HTR-8/SVneo (cell line): ENCODE data around the gene NCL.

Experiments used
- DNase-seq: peaks from one replicate; pipeline ENCODE4 v3.0.0; 2011; ENCODE audit warnings: low spot score, mixed read lengths; ENCODE audit not compliant: insufficient read length
- FAIRE-seq: peaks from 2 replicates; lab custom pipeline; 2011; peaks lifted over from hg19 to GRCh38; lab: Jason Lieb, UNC

Gene NCL

GRCh38 chr2:231463698-231464575 lies at the start of gene NCL:
TSS of gene NCL (minus strand) at chr2:231464484. CDS start at chr2:231464353, 131 bp downstream.
- peak; percentile 74 for DNase-seq
- FAIRE-seq, result no peak

GRCh38 chr2:231513746-231514224 lies 49.5 kb upstream of the NCL start:
- FAIRE-seq (no peak), DNase-seq (no peak)

DNA sequence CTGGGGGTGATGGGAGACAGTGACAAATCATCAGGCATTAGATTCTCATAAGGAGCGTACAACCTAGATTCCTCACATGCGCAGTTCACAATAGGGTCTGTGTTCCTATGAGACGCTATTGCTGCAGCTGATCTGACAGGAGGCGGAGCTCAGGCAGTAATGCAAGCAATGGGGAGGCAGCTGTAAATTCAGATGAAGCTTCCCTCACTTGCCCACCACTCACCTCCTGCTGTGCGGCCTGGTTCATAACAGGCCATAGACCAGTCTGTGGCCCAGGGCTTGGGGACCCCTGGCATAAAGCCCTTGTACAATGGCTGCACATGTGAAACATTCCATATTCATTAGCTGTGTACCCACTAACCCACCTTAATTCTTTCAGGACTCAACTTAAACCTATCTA lies 47.9 kb upstream of the NCL start:
- DNase-seq, result no peak
- no peak for FAIRE-seq

GRCh38 chr2:231503766-231504165 lies 39.5 kb upstream of the NCL start:
- no peak for DNase-seq
- FAIRE-seq, result no peak

GRCh38 chr2:231502596-231502995 lies 38.3 kb upstream of the NCL start:
- no peak for DNase-seq
- FAIRE-seq, result no peak

DNA sequence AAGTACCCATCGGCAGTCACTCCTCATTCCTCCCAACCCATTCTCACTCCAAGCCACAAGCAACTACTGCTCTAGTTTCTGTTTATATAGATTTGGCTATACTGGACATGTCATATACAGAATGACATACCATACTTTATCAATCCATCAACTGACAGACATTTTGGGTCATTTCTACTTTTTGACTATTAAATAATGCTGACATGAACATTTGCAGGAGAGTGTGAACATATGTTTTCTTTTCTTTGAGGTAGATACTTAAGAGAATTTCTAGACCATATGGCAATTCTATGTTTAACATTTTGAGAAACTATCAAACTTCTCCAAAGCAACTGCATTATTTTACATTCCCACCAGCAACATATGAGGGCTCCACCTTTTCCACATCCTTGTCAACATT lies 33.4 kb upstream of the NCL start:
- FAIRE-seq (no peak), DNase-seq (no peak)

GRCh38 chr2:231494669-231495068 lies 30.4 kb upstream of the NCL start:
- no peak for DNase-seq
- FAIRE-seq, result no peak

DNA sequence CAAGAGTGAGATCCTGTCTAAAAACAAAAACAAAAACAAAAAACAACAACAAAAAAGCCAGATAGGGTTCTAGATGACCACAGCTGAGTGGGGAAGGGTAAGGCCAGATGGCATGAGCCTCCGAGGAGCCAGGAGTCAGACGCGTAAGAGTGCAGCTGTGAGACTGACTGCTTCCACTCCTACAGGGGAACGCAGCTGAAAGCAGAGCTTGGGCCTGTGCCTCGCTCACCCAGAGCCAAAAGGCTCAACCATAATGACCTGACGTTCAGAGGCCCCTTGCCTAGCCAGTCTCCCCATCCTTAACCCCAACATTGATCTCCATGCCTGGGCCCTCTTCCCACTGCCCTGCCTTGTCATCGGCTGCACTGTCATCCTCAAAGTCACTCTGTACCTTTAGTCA lies 26.5 kb upstream of the NCL start:
- DNase-seq, result no peak
- FAIRE-seq, result no peak

DNA sequence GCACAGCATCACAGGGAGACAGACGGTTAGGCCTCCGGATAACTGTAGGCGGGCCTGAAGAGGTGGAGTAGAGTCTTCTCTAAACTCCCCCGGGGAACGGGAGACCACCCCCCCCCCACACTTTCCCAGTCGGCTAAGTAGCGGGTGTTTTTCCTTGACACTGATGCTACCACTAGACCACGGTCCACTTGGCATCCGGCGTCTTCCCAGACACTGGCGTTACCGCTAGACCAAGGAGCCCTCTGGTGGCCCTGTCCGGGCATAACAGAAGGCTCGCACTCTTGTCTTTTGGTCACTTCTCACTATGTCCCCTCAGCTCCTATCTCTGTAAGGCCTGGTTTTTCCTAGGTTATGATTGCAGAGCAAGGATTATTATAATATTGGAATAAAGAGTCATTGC lies 25.7 kb upstream of the NCL start:
- no peak for DNase-seq
- FAIRE-seq, result no peak

- FAIRE-seq (no peak), DNase-seq (no peak)
These were observed 24.0 kb upstream of the NCL start for GRCh38 chr2:231488331-231488730.

DNA sequence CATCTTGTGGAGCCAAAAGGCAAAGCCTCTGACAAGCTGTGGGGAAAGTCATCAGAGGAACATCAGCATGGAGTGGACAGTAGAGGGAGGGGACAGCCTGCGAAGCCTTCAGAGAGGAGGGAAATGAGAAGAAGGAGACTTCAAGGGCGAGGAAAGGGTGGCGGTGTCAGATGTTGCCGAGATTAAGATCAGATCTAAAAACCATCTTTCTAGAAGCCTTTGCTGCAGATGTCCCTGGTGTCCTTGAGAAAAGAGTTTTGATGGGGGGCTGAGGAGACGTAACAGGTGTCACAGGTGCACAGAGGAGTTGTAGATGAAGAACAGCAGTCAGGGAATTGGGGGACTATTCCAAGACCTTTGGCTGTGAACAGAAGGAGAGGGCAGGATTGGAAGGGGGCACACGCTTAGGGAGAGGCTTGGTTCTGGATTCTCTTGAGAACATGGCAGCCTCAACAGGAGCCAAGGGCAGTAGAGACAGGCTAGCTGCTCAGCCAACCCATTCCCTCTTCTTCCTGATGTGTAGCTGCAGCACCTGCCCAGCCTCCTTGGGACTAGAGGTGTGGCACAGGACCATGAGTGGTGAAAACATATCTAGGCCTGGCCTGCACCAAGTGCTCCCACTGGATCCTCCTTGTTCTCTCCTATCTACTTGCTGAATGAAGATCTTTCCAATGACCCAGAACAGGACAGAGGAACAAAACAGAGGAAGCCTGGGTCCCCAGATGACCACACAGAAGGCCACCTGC lies 22.7 kb upstream of the NCL start:
- no peak for DNase-seq
- no peak for FAIRE-seq

- no peak for FAIRE-seq
These were observed 19.4 kb upstream of the NCL start for GRCh38 chr2:231483398-231484329.

DNA sequence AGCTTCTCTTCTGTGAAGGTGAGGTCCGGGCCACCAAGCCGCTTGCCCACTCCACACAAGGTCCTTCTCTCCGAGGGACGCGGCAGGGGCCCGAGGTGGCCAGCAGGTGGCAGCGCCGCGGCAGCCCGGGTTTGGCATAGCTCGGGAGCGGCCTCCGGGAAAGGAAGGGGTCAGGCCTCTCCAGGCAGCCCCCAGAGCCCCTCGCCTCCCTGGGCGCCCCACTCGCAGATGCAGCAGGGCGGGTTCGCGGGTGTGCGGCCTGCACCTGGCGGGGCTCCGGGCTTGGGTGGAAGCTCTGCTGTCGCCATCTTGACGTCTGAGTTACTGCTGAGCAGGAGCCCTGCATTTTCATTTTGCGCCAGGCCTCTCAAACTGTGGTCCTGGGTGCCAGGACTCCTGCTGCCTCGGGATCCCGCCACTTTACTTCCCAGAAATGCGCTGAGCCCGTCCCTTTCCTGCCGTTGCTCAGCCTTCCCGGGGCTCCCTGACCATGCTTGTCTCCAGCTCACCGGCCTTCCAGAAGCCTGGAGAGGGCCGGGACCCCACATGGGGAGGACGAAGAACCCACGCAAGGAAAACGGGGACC lies 18.6 kb upstream of the NCL start:
- FAIRE-seq (no peak), DNase-seq (peak; percentile 77)

More at GRCh38 chr2:231483398-231484329, 19.4 kb upstream of the NCL start:
- DNase-seq, result no peak

- DNase-seq, result no peak
- no peak for FAIRE-seq
These were observed 16.5 kb upstream of the NCL start for GRCh38 chr2:231480781-231481180.

- DNase-seq, result no peak
- FAIRE-seq, result no peak
These were observed 15.2 kb upstream of the NCL start for GRCh38 chr2:231479455-231479854.

DNA sequence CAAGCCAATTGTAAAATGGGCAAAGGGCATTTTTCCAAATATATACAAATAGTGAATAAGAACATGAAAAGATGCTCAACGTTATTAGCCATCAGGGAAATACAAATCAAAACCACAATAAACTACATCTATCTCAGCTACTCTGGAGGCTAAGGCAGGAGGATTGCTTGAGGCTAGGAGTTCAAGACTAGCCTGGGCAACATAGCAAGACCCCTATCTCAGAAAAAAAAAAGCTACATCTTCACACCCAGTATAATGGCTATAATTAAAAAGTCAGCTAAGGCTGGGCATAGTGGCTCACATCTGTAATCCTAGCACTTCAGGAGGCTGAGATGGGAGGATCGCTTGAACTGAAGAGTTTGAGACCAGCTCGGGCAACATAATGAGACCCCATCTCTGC lies 12.6 kb upstream of the NCL start:
- DNase-seq, result no peak
- no peak for FAIRE-seq

- FAIRE-seq (no peak), DNase-seq (no peak)
These were observed 11.7 kb upstream of the NCL start for GRCh38 chr2:231475965-231476364.

- DNase-seq, result no peak
- FAIRE-seq, result no peak
These were observed 8.5 kb upstream of the NCL start for GRCh38 chr2:231472816-231473215.

DNA sequence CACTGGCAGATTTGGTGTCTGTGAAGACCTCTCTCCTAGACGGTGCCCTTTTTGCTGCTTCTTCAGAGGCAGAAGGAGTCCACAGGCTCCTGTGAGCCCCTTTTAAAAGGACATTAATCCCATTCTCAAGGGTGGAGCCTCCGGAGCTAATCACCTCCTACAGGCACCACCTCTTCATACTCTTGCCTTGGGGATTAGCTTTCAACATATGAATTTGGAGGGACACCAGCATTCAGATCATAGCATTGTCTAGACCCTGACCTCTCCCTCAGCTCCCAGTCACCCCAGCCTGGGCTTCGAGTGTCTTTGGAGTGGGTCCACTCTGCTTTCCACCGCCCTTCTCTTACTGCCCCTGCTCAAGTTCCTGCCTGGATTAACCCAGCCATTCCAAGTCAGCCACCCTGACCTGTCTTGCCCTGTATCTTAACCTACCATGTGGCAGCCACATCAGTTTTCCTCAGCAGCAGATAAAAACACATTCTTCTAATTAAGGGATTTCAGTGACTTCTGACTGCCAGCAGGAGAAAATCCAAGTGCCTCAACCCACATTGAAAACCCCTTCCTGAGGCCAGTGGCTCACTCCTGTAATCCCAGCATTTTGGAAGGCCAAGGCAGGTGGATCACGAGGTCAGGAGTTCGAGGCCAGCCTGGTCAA lies 6.1 kb upstream of the NCL start:
- FAIRE-seq, result no peak
- no peak for DNase-seq
